ENCODE measurements around the gene PSENEN.

Gene PSENEN

DNA sequence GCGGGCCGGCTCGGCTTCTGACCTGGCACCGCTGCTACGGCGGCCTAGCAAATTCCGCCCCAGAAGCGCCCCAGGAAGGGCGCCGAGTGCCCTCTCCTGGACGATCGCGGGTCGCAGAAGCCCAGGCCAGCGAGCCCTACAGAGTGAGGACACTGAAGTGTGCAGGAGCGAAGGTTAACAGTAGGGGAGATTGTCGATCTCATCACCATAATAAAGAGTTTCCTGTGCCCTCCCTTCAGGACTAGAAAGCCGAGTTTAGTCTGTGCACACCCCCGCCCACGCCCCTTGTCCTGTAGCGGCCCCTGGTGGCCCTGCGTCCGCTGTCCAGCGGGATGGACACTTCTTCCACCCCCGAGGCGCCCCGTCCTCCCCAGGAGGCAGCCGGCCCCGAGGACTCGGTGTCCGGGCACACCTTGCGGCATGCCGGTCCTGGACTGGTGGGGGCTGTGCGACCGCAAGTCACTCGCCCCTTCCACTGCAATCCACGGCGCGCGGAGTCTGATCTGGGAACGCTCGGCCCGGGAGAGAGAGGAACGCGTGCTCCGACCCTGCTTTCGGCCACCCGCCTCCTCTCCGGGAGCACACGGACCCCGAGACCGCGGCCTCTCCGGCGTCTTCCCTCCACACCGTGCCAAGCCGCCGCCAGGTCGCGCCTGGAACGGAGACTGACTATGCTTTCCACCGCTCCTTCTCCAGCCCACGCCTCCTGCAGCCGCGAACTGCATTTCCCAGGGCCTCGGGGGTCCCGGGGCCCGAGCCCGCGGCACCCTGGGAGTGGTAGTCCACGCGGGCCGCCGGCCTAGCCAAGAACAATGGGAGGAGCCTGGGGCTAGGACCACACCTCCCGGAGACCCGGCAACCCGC is 28.4 kb upstream of the PSENEN start (continued):
- TF ChIP-seq ZNF610 (tag by site-specific recombination; IDR thresholded peaks at IDR 0.05; ENCODE audit: borderline replicate concordance) (peak; percentile 95), ZNF324 (tag by site-specific recombination; IDR thresholded peaks at IDR 0.05) (0 out of 2 replicates have a peak, but pooled peaks have one; percentile 90), ZNF394 (tag by site-specific recombination; IDR thresholded peaks at IDR 0.05; ENCODE audit: borderline replicate concordance) (peak; percentile 59; the same call in 1 of the 2 replicates), ZNF214 (tag by site-specific recombination; IDR thresholded peaks at IDR 0.05; ENCODE audit: borderline replicate concordance) (no peak), ZNF529 (tag by site-specific recombination; IDR thresholded peaks at IDR 0.05; ENCODE audit: insufficient replicate concordance) (no peak), ZNF184 (tag by site-specific recombination; IDR thresholded peaks at IDR 0.05) (no peak), ZNF549 (tag by site-specific recombination; IDR thresholded peaks at IDR 0.05) (no peak), ZNF660 (tag by site-specific recombination; IDR thresholded peaks at IDR 0.05) (peak; percentile 82), ZNF16 (tag by site-specific recombination; IDR thresholded peaks at IDR 0.05; ENCODE audit: low read depth) (no peak), ZNF114 (tag by site-specific recombination; IDR thresholded peaks at IDR 0.05) (no peak), ZBTB48 (tag by site-specific recombination; IDR thresholded peaks at IDR 0.05) (peak; percentile 82), SETDB1 (IDR thresholded peaks at IDR 0.05; ENCODE audit: insufficient read length, low read length) (no peak), ZNF37A (tag by site-specific recombination; IDR thresholded peaks at IDR 0.05) (no peak), ZNF433 (tag by site-specific recombination; IDR thresholded peaks at IDR 0.05; ENCODE audit: low read depth) (no peak), ZNF548 (tag by site-specific recombination; IDR thresholded peaks at IDR 0.05) (no peak), ZNF26 (tag by site-specific recombination; IDR thresholded peaks at IDR 0.05) (no peak), ZBTB26 (tag by site-specific recombination; optimal IDR thresholded peaks at IDR 0.05) (peak; percentile 99), ZNF280C (tag by site-specific recombination; IDR thresholded peaks at IDR 0.05) (no peak), KLF8 (tag by site-specific recombination; IDR thresholded peaks at IDR 0.05) (peak; percentile 96), MEIS1 (CRISPR knock-in tag; IDR thresholded peaks at IDR 0.05; ENCODE audit: borderline replicate concordance) (no peak), TCF7L2 (IDR thresholded peaks at IDR 0.05; ENCODE audit: borderline replicate concordance, low read depth, low read length) (no peak), ZSCAN16 (tag by site-specific recombination; IDR thresholded peaks at IDR 0.05) (no peak; the same call in 1 of the 2 replicates), ZNF510 (tag by site-specific recombination; IDR thresholded peaks at IDR 0.05; ENCODE audit: insufficient replicate concordance) (no peak), GLIS2 (tag by site-specific recombination; IDR thresholded peaks at IDR 0.05) (peak; percentile 100), ZNF350 (tag by site-specific recombination; IDR thresholded peaks at IDR 0.05) (no peak)
- TF ChIP-seq, protein P1, sequence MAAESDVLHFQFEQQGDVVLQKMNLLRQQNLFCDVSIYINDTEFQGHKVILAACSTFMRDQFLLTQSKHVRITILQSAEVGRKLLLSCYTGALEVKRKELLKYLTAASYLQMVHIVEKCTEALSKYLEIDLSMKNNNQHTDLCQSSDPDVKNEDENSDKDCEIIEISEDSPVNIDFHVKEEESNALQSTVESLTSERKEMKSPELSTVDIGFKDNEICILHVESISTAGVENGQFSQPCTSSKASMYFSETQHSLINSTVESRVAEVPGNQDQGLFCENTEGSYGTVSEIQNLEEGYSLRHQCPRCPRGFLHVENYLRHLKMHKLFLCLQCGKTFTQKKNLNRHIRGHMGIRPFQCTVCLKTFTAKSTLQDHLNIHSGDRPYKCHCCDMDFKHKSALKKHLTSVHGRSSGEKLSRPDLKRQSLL (tag by site-specific recombination; IDR thresholded peaks at IDR 0.05), result no peak
- TF ChIP-seq, protein P2, sequence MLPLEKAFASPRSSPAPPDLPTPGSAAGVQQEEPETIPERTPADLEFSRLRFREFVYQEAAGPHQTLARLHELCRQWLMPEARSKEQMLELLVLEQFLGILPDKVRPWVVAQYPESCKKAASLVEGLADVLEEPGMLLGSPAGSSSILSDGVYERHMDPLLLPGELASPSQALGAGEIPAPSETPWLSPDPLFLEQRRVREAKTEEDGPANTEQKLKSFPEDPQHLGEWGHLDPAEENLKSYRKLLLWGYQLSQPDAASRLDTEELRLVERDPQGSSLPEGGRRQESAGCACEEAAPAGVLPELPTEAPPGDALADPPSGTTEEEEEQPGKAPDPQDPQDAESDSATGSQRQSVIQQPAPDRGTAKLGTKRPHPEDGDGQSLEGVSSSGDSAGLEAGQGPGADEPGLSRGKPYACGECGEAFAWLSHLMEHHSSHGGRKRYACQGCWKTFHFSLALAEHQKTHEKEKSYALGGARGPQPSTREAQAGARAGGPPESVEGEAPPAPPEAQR (tag by site-specific recombination; IDR thresholded peaks at IDR 0.05), result peak; percentile 85; the same call in 1 of the 2 replicates
- TF ChIP-seq, protein P3, sequence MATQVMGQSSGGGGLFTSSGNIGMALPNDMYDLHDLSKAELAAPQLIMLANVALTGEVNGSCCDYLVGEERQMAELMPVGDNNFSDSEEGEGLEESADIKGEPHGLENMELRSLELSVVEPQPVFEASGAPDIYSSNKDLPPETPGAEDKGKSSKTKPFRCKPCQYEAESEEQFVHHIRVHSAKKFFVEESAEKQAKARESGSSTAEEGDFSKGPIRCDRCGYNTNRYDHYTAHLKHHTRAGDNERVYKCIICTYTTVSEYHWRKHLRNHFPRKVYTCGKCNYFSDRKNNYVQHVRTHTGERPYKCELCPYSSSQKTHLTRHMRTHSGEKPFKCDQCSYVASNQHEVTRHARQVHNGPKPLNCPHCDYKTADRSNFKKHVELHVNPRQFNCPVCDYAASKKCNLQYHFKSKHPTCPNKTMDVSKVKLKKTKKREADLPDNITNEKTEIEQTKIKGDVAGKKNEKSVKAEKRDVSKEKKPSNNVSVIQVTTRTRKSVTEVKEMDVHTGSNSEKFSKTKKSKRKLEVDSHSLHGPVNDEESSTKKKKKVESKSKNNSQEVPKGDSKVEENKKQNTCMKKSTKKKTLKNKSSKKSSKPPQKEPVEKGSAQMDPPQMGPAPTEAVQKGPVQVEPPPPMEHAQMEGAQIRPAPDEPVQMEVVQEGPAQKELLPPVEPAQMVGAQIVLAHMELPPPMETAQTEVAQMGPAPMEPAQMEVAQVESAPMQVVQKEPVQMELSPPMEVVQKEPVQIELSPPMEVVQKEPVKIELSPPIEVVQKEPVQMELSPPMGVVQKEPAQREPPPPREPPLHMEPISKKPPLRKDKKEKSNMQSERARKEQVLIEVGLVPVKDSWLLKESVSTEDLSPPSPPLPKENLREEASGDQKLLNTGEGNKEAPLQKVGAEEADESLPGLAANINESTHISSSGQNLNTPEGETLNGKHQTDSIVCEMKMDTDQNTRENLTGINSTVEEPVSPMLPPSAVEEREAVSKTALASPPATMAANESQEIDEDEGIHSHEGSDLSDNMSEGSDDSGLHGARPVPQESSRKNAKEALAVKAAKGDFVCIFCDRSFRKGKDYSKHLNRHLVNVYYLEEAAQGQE (tag by site-specific recombination; IDR thresholded peaks at IDR 0.05), result peak; percentile 94
